NT2/D1 (cell line): ENCODE data around the gene GUCA2A.

Experiments used
- DNase-seq: peaks from one replicate; pipeline ENCODE4 v3.0.0-alpha.2; 2011; ENCODE audit warnings: low read depth, low spot score
- H3K27me3 ChIP-seq: 2 replicates; pipeline ENCODE4 v1.6.0; 2011; ENCODE audit warnings: mild to moderate bottlenecking; ENCODE audit not compliant: insufficient read length, insufficient read depth
- H3K36me3 ChIP-seq: 2 replicates; pipeline ENCODE4 v1.6.1; 2011; ENCODE audit warnings: mild to moderate bottlenecking, low read length, mixed read lengths; ENCODE audit not compliant: insufficient read depth, insufficient read length
- H3K4me1 ChIP-seq: 2 replicates; pipeline ENCODE4 v1.5.1; 2011; ENCODE audit not compliant: insufficient read depth, insufficient read length
- H3K4me3 ChIP-seq: 2 replicates; pipeline ENCODE4 v1.5.1; 2011; ENCODE audit warnings: low read depth; ENCODE audit not compliant: insufficient read length
- H3K9ac ChIP-seq: 2 replicates; pipeline ENCODE4 v1.6.0; 2011; ENCODE audit warnings: low read depth; ENCODE audit not compliant: insufficient read length
- H3K9me3 ChIP-seq: 2 replicates; pipeline ENCODE4 v1.5.1; 2011; ENCODE audit warnings: mild to moderate bottlenecking, low read length; ENCODE audit not compliant: insufficient read depth
- SUZ12 ChIP-seq: IDR thresholded peaks from 2 replicates; pipeline ENCODE4 v1.6.1; 2011; ENCODE audit not compliant: insufficient read length, insufficient read depth; ENCODE audit errors: extremely low read depth
- YY1 ChIP-seq: IDR thresholded peaks from 2 replicates; pipeline ENCODE4 v1.6.1; 2011; ENCODE audit not compliant: insufficient read length, insufficient read depth
- ZNF274 ChIP-seq: IDR thresholded peaks from 2 replicates; pipeline ENCODE4 v1.6.1; 2011; ENCODE audit warnings: mild to moderate bottlenecking, low read depth, low read length

GUCA2A gene

DNA sequence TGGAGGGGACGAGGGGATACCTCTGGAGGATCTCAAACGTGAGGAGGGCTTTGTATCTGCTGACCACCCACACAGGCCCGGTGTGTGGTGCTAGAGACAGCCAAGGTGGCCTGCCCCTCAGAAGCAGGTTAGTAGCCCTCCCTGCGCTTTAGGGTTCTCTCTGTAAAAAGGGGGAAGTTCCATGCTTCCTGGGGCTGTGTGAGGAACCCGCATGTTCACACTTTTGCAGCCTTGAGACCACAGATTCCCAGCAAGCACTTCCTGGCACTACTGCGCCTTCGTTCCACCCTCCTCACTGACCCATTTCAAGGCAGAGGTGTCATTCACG, 19.2 kb downstream of the GUCA2A start:
- no peak for DNase-seq
- TF ChIP-seq YY1 (no peak), SUZ12 (no peak), ZNF274 (no peak)
- no peak overlapping the region for H3K9ac ChIP-seq
- no peaks in the 10 kb centered on the region for H3K27me3 ChIP-seq
- no peak overlapping the region for H3K4me3 ChIP-seq
- no peaks in the 10 kb centered on the region for H3K9me3 ChIP-seq
- H3K4me1 ChIP-seq: peaks cover 7% of the 10 kb centered on the region
- H3K36me3 ChIP-seq: no peaks in the 10 kb centered on the region

DNA sequence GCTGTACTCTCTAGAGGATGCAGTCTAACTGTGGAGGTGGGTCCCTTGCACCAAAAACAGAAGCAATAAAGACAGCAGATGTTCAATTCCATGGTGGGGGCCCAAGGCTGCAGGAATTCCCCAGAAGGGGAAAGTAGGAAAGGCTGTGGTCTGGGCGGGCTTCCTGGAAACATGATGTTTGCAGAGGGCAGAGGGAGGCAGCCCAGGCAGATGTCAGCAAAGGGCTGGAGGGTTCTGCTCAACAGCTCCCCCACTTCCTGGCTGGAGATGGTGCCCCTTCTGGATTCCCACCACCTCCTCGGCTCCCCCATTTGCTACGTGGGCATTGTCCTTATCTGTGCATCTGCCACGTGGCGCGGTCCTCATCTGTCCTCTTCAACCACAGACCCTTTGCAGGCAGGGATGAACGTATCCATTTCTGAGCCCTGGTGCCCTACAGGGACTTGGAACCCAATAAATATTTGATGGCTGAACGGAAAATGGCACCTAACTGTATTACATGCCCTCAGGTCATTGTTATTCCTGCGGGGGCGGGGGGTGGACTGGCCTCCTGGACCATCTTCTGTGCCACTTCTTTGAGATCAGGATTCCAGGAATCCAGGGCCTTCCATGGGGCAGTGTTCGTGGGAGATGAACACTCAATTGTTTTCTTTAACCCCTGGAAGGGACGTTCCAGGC, 19.7 kb downstream of the GUCA2A start:
- H3K9ac ChIP-seq: no peak overlapping the region
- H3K4me3 ChIP-seq: no peak overlapping the region
- no peaks in the 10 kb centered on the region for H3K27me3 ChIP-seq
- H3K36me3 ChIP-seq: no peaks in the 10 kb centered on the region
- DNase-seq: no peak
- H3K9me3 ChIP-seq: no peaks in the 10 kb centered on the region
- TF ChIP-seq ZNF274: no peak
- no peak for TF ChIP-seq YY1
- TF ChIP-seq SUZ12: no peak
- peaks cover 7% of the 10 kb centered on the region for H3K4me1 ChIP-seq

DNA sequence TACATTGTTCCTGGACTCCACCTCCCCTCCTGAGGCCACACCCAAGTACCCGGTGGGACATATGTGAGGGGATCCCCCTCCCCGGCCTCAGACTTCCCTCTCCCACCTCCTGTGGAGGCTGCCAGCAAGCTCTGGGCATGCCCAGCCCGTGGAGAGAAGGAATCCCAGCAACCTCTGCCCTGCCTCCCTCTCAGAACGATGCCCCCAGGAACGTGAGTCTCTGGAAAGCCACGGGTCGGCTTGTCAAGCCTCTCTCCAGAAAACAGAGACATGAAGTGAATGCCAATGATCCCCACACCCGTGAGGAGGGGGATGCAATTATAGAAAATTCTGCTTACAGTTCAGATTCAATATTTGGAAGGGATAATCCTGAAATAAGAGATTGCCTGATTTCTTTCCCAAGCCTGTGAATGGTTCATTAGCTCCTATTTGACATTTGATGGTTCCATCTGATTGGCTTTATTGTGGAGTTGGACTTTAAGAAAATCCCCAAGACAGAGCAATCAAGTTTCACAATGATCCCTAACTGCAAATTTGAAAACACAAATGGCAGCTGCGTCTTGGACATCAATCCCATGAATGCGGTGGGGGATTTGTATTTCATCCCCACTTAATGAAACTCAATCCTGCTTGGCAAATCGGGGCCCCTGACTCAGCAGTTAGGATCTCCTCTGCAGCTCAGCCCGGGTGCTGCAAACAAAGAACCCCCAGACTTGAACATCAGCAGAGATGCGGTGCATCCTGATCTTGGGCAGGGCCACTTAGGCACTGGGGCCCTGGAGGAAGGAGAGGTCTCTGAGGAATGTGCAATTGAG, 20.4 kb downstream of the GUCA2A start:
- Histone ChIP-seq H3K9ac (no peak overlapping the region), H3K4me3 (no peak overlapping the region), H3K36me3 (no peaks in the 10 kb centered on the region), H3K4me1 (peaks cover 7% of the 10 kb centered on the region), H3K9me3 (peaks cover 2% of the 10 kb centered on the region; the same call in 1 of the 2 replicates), H3K27me3 (no peaks in the 10 kb centered on the region)
- TF ChIP-seq ZNF274 (no peak), YY1 (no peak), SUZ12 (no peak)
- no peak for DNase-seq

DNA sequence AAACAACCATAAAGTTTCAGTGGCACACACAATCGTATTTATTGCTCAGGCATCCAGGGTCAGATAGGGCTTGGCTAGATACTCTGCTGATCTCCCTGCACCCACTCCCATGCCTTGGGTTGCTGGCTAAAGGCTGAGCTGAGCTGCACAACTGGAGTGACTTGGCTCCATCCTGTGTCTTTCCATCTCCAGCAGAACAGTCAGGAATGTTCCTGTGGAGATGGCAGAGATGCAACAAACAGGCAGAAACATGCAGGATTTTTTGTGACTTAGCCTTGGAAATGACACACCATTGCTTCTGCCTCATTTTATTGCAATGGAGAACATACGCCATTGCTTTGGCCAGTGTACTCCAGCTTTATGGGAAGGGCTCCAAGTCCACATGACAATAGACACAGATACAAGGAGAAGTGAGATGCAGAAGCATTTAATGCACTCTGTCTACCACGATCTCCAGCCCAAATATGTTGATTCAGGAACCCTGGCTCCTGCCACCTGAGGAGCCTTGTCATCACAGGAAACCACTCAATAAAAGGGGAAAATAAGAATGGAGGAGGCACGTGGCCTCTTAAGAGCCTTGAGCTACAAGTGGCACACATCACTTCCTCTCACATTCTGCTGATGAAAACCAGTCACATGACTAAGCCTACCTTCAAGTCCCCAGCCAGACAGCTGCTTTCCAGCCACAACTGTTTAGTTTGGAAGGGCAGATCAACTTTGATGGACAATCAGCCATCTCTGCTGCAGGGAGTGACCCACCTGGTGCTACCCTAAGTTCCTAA, 21.5 kb downstream of the GUCA2A start:
- TF ChIP-seq SUZ12: no peak
- no peak for TF ChIP-seq ZNF274
- Histone ChIP-seq H3K27me3 (no peaks in the 10 kb centered on the region), H3K4me1 (peaks cover 7% of the 10 kb centered on the region), H3K9ac (no peak overlapping the region), H3K9me3 (peaks cover 3% of the 10 kb centered on the region; the same call in 1 of the 2 replicates), H3K4me3 (no peak overlapping the region), H3K36me3 (no peaks in the 10 kb centered on the region)
- DNase-seq: no peak

DNA sequence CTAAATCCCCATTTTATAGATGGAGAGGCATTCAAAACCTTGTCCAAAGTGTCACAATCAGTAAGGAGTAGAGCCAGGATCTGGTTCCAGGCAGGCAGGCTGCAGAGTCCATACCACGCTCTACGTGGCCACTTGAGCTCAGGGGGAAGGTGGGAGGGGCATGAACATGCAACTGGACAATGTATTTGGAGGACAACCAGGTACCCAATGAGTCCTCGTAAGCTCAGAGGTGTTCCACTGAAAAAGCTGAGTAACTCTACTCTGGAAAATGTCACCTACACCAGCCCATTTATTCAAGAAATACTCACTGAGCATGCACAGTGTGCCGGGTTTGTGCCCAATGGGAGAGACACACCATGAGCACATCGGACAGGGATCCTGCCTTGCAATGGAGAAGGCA, 22.6 kb downstream of the GUCA2A start:
- Histone ChIP-seq H3K9me3 (peaks cover 3% of the 10 kb centered on the region; the same call in 1 of the 2 replicates), H3K4me1 (peaks cover 7% of the 10 kb centered on the region), H3K36me3 (no peaks in the 10 kb centered on the region), H3K9ac (no peak overlapping the region), H3K4me3 (no peak overlapping the region), H3K27me3 (no peaks in the 10 kb centered on the region)
- no peak for TF ChIP-seq YY1
- no peak for TF ChIP-seq SUZ12
- no peak for TF ChIP-seq ZNF274
- no peak for DNase-seq

DNA sequence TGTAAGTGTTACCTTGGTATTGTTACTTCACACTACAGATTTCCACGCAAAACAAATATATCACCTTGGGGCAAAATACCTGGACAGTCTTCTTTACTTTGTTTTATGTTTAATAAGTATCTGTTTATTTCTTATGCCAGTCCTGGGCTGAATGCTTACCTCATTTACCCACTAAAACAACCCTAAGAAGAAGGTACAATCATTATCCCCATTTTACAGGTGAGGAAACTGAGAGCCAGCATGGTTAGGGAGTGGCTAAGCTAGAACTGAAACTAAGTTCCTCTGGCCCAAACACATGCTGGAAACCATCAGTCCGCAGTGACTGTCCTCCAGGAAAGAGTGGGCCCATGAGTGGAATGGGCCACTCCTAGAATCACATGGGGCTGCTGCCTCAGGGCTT, 24.4 kb downstream of the GUCA2A start:
- no peak for DNase-seq
- Histone ChIP-seq H3K4me1 (peaks cover 3% of the 10 kb centered on the region), H3K27me3 (peaks cover 2% of the 10 kb centered on the region), H3K9me3 (peaks cover 3% of the 10 kb centered on the region; the same call in 1 of the 2 replicates), H3K36me3 (no peaks in the 10 kb centered on the region), H3K9ac (no peak overlapping the region), H3K4me3 (no peak overlapping the region)
- TF ChIP-seq ZNF274 (no peak), SUZ12 (no peak), YY1 (no peak)

DNA sequence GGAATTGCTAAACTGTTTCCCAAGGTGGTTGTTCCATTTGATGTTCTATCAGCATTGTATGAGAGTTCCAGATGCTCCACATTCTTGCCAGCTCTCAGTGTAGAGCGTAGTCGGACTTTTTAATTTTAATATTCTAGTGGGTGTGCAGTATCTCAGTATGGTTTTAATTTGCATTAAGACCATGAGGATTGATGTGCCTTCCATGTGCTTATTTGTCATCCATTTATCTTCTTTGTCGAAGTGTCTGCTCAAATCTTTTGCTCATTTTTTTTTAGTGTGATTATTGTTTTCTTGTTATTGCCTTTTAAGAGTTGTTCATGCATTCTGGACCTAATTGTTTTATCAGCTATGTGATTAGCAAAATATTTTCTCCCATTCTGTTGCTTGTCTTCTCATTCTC, 25.1 kb downstream of the GUCA2A start:
- H3K9me3 ChIP-seq: peaks cover 3% of the 10 kb centered on the region; the same call in 1 of the 2 replicates
- TF ChIP-seq YY1: no peak
- no peak for TF ChIP-seq ZNF274
- no peak for TF ChIP-seq SUZ12
- no peaks in the 10 kb centered on the region for H3K36me3 ChIP-seq
- no peak for DNase-seq
- H3K9ac ChIP-seq: no peak overlapping the region
- no peak overlapping the region for H3K4me3 ChIP-seq
- H3K4me1 ChIP-seq: no peaks in the 10 kb centered on the region
- H3K27me3 ChIP-seq: peaks cover 2% of the 10 kb centered on the region
